Activated CD4-positive, CD25-positive, alpha-beta regulatory T cell (primary cell): Measurements from ENCODE around the gene GLB1L3.

Experiments
- DNase-seq, 4 experiments: peaks; one replicate each; lab custom pipeline; 2025; lab: John Stamatoyannopoulos, UW

The GLB1L3 gene

GRCh38 chr11:134363161-134363560, 87.0 kb downstream of the GLB1L3 start:
- no peak for DNase-seq

- DNase-seq, result no peak
Observed at GRCh38 chr11:134363592-134363991, 87.4 kb downstream of the GLB1L3 start.

DNA sequence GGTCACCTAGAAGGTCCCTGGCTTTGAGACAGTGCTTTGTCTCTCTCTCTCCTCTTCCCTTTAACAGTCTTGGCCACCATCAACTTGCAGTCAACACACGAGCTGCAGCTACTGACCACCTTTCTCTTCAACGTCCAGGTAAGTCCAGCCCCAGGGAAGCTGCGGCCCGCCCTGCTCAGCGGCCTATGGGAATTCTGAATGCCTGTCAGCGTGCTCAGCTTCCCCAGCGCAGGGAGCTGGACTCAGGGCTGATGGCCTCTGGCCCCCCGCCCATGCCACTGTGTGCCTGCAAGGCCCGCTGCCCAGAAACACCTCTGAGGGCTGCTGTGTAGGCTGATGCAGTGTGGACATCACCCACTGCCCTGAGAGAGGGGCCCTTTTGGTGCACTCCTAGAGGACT, 88.1 kb downstream of the GLB1L3 start:
- no peak for DNase-seq

DNA sequence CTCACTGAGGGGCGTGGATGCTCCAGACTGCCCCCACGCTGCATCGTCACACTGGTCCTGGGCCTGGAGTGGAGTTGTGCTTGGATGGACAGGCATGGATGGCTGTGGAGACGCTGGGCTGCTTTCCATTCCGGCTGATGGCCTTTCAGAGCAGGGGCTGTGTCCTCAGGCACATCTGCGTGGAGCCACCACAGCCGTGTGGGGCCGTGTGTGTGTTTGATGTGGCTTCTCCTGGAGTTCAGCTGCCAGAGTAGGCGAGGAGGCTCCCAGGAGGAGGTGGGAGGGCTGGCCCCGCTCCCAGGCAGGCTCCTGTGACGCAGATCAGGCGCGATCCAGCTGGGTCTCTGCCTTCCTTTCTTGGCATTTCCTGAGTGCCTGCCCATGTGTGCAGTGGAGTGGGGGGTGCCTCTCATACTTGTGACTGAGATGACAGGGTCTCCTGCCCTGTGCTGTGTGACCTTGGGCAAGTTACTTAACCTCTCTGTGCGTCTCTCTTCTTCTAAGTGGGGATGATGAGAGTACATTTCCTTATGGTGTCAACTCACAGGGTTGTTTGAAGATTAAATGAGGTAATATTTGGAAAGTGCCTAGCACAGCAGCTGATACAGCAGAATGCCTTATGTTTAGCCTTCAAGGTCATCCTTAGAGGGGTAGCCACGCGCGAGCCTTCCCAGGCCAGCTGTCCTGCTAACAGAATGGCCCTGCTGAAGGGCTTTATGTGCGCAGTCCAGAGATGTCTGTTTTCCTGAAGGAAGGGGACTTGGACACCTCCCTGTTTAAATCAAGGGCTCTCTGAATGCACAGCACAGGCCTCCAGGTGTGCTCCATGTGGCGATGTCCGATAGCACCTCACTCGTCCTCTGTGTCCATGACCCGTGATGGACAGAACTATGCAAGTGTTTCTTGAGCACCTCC, 89.1 kb downstream of the GLB1L3 start:
- no peak for DNase-seq

DNA sequence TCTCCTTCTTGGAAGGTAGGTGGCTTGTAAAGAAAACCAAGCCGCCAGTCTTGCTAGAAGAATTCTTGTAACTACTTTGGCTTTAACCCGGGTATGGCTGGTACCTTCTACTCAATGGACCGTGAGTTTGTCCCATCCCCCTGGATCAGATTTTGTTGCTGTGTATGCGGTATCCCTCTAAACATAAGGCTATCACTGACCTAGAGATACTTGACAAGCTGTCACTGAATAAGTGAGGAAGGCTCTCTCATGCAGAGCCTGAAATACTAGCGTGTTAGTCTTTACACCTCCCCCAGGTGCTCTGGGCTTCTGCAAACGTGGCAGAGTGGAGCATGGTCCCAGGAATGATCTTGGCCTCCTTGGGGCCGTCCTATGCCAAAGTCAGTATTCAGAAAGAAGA, 90.1 kb downstream of the GLB1L3 start:
- DNase-seq, result no peak

DNA sequence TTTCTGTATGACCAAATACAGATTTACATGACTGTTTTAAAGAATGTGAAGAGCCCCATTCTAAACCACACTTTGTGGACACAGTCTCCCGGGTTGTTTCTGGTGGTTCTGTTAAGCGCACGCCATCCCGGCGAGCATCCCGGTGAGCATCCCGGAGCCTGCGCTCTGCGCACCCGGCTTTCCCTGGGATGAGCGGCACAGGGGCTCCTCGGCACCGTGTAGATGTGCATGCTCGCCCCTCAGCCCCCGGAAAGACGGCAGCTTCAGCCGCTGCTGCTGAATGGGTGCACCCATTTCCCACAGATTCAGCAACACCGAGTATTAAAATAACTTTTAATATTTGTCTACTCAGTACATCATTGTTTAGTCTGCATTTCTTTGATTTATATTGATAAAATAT, 91.6 kb downstream of the GLB1L3 start:
- no peak for DNase-seq
